ENCODE results near the gene MED13L.

MED13L gene

DNA sequence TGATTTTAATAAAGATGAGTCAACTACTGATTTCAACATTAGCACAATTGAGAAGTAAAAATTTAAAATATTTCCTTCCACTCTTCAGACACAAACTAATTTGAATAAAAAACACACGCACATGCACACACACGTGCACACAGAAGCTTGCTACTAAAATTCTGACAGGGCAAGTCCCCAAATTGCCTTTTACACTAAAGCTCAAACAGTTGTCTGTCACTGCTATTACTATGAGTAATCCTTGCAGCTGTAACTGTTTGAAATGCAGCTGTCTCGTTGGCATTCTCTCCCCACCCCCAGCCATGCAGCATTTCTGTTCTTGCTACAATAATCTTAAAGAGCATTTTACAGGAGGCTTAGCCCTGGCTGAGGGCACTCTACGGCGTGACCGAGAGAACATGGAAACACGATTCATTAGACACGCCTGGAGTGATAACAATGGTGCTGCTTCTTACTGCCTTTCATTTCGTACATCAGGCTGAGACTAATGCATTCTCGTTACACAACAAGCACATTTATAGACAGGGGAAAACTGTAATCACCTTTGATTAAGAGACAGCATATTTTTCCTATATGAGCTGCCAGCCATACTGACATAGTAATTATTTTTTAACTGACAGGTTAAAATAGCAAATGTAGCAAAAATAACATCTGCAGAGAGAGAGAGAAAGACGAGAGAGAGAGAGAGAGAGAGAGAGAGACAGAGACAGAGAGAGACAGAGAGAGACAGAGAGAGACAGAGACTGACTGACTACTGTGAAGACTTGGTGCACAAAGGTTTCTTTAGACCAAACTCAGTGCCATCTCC lies 153.8 kb downstream of the MED13L start:
- DNase-seq = peak; percentile 41

DNA sequence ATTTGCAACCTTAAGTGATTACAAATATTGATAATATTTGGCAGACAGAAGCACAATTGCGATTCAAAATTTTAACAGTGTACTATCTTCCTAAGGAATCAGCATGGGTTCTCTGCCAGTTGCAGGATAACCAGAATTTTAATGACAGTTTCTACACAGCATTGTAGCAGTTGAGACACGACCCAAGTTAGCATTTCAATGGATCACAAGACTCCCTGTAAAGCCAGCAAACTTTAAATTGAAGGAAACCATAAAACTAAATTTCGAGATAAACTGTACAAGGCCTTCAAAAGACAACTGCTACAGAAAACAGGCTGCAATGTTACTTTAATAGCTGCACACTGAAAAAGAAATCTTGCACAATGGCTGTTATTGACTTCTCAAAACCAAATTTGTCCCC lies 154.9 kb downstream of the MED13L start:
- DNase-seq = no peak

DNA sequence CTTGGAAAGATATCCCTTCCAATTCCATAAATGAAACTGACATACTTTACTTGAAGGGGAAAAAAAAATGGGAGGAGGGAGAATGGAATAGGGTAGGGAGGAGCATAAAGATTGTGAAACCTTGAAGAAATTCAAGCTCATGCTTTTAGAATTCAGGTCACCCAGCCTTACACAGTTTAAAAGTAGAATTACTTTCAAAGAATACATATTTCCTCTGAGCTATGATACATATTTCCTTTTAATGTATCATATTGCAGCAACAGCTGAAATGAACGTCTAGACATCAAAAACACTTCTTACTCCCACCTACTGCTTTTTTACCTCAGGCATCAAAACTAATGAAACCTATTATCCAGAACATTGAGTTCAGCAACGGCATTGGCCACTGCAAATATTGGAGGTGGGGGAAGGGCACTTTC lies 156.0 kb downstream of the MED13L start:
- no peak for DNase-seq

DNA sequence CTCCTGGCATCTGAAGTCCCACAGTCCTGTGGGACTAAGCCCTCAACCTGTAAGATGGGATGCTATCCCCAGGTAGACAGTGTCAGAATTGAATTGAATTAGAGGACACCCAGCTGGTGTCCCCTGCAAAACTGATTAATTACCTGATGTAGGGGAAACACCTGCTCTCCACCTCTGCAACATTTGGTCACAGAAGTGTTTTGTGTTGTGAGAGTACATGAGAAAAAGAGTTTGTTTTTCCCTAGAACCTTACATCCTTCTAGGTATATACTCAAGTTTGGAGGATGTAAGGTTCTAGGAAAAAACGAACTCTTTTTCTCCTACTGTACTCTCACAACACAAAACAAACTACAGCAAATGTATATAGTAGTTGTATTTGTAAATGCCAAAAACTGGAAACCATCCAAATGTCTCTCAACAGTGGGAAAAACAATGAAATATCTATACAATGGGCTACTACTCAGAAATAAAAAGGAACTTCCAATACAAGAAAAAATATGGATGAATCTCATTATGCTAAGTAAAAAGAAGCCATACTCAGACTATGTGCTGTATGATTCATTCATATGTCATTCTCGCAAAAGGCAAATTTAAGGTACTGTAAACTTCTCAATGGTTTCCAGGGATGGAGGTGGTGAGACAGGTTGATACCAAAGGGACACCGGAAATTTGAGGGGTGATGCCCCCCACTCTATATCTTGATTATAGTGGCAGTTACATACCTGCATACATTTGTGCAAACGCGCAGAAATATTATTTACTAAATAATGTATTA lies 160.7 kb downstream of the MED13L start:
- DNase-seq = no peak

DNA sequence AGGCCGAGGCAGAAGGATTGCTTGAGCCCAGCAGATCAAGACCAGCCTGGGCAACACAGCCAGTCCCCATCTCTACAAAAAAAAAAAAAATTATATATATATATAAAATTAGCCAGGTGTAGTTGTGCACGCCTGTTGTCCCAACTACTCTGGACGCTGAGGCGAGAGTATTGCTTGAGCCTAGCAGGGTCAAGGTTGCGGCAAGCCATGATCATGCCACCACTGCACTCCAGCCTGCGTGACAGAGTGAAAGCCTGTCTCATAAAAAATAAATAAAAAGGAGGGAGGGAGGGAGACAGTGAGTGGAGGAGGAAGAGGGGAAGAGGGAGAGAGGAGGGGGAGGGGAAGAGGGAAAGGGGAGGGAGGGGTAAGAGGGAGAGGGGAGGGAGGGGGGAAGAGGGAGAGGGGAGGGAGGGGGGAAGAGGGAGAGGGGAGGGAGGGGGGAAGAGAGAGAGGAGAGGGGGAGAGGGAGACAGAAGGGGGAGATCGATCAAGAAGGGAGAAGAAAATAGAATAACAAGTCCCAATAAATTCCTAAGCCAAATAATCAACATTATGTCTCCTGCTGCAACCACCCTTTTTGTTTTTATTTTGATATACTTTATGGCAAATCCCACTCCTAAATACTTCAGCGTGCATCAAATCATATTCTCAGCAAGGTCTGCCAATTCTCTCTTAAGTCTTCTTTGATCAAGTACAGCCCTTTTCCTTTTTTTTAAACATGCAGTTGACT lies 163.9 kb downstream of the MED13L start:
- no peak for DNase-seq

DNA sequence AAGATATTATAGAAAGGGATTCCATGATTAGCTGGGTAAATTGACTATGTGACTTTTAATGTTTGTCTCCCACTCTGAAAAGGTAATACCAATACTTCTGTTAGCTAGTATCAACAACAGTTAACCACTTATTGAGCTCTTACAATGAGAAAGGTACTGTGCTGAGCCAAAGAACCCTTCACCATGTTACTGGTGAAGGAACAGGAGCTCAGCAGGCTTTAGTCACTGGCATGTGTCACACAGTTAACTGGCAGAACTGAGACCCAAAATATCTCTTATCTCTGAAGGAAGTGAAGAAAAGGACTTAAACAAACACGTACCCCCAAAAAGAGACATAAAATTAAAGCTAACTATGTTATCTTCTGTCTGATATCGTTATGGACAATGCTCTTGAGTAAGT lies 170.6 kb downstream of the MED13L start:
- no peak for DNase-seq

DNA sequence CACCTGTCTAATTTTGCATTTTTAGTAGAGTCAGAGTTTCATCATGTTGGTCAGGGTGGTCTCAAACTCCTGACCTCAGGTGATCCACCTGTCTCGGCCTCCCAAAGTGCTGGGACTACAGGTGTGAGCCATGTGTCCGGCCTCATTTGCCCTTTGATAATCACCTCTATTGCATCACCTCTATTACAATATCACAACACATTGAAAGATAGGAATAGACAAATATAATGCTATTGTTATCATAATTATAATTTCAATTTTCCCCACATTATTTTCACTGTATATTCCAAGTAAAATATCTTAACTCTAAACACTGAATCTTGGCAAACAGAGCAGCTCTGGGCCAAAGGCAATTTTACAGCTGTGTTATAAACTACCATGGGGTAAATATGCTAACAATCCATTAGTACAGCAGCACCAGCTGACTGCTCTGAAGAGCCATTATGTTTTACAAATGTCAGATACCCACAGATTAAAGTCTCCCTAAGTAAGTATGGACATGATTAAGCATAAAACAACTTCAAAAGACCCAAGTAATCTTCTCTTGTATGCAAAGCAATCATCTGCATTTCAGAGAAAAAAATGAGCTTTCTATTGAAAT lies 173.2 kb downstream of the MED13L start:
- DNase-seq = no peak

DNA sequence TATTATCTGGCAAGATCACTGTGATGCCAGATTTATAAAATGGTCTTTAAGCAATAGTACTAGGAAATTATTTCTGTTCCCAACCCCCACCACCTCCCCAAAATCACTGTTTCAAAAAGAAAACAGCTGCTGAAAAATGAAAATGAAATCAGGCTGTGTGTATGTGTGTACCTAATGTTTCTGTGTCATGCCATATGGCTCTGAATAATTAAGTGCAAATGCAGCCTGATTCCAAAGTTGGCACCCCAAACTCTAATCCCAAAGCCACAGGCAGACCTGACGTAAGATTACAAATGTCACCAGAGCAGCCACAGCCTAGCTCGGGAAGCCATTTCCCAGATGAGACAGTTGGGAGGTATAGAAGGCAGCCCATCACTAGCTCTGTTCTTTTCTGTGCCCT lies 175.5 kb downstream of the MED13L start:
- DNase-seq = no peak

DNA sequence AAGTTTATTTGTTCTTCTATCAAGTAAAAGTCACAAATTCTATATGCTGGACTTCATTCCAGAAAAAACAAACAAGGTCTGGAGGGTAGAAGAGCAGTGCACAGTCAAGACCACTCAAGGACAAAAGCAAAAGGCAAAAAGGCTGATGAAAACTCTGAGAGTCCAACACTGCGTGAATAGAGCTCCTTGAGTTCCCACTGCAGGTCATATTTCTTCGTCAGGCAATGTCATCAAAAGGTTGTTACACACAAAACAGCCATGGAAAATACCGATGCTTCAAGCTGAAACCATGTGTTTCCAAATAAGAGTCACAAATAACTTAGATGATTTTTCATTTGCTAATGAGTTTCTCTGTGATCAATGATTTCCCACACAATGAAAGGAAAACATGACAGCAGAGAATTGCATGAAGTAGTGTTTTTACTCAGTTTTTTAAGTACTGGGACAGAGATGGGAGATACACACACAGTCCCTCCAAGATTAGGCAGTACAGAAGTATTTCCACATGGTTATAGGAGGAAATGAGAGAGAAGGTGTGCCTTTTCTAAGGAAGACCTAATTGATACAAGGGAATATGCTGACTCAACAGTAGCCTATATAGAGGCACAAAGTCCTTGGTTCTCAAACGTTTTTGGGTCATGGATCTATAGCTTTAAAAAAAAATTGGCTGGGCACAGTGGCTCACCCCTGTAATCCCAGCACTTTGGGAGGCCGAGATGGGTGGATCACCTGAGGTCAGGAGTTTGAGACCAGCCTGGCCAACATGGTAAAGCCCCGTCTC lies 177.7 kb downstream of the MED13L start:
- DNase-seq = no peak

DNA sequence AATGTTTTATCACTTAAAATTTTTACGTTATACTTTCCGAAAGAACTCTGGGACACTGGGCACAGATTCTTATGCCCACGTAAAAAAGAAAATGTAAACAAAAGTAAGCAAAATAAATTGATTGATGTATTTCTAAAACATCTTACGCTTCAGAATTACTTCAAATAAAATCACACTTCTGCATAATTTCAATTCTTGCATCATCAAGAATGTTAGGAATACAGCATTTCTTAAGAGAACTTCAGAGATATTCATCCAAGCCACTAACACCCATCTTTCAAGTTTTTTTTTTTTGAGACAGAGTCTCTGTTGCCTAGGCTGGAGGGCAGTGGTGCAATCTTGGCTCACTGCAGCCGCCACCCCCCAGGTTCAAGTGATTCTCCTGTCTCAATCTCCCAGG lies 180.6 kb downstream of the MED13L start:
- DNase-seq = no peak

DNA sequence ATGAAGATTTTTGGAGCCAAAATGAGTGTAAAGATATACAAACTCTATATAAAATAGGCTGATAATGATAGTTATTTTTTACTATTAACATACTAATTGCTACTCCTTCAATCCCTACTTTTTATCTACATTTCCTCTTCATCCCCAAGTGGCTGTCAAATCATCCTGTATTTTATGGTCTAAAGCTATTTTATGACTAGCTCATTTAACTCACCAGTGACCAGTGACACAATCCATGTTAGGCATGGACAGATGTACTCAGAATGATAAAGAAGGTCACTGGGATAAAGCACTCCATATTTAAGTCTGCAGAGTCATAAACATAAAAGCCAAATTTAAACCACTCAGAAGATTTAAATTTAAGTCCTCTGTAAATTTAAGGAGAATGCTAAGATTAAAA lies 183.0 kb downstream of the MED13L start:
- no peak for DNase-seq

DNA sequence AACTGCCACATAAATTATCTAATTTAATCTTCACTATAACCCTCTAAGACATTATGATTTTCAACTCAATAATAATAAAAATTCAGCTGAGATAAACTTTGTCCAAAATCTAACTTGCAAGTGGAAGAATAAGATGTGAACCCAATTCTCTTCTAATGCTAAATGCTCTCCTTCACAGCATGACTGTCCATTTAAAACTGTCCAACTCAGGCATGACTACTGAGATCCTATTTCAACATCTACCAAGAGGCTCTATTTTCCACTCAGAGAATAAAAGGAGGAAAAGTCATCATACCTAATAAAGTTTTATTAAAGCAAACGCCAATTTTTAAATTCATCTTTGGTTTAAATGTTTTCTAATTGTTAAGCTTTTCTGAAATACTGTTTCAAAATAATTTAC lies 183.6 kb downstream of the MED13L start:
- DNase-seq = no peak

DNA sequence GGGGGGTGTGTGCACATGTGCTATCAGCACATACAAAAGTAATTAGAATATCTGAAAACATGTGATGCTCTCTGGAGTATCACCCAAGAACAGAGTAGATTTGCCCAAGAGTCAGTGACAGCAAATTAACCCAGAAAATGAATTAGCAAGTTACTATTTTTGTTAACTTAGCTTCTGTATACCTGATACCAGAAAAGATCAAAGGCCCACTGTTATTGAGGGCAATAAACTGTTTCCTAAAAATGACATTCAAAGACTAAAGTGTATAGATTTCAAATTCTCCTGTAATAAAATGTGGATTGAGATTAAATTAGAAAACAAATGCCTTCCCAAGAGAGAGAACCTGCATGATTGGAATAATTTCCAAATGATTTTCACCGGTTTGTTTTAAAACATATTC lies 184.7 kb downstream of the MED13L start:
- DNase-seq = no peak

DNA sequence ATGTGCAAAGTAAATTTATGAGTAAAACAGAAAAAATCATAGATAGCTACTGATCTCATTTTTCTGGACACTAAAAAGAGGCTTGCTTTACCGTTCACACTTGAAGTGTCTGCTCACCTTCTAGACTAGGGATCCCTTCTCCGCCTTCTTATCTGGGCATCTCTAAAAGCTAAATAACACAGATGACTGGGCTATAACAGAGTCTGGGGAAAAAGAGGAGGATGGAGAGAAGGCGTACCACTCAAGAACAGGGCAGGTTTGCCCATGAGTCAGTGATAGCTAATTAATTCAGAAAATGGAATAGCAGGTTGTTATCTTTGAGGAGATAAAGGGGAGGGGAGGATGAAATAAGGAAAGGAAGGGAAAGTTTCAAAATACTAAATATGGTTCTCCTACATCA lies 185.3 kb downstream of the MED13L start:
- no peak for DNase-seq

DNA sequence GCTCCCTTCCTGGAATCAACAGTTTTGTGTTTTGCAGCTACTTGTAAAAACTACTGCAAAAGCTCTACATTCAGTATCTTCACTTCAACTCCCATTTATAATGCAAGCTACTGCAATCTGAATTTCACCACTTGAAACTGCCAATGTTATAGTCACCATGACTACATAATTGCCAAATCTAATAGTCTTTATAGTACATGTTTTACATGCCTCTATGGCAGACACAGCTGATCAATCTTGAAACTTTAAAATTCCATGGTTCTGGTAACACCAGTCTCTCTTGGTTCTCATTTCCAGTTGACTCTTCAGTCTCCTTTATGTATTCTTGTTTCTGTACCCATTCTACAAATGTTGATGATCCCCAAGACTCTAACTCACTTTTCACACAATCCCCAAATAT lies 185.9 kb downstream of the MED13L start:
- DNase-seq = no peak

DNA sequence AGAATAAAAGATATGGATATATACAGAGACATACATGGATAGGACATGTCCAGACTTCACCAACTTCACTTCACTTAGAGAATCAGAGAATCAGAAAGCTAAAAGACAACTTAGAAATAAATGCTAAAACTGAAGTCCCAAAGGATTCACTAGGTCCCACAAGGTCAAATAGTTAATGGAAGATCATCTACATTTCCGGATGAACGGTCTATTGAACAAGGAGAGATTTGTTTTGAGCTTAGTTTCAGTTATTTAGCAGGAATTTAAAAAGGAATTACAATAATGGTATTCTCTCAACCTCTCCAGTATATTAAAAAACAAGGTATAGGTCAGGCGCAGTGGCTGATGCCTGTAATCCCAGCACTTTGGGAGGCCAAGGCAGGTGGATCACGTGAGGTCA lies 187.0 kb downstream of the MED13L start:
- no peak for DNase-seq

DNA sequence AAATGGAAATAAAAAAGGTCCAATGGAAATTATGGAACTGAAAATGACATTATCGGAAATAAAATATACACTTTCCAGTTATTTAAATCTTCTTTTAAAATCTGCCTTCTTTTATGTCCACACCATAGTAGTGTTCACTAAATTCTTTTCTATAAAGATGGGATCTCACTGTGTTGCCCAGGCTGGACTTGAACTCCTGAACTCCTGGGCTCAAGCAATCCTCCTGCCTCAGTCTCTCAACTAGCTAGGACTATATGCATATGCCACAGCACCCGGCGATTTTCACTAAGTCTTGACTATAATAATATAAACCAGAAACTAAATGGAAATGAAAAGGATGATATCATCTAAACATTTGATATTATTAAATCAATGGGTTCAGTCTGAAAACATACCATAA lies 188.4 kb downstream of the MED13L start:
- DNase-seq = no peak

DNA sequence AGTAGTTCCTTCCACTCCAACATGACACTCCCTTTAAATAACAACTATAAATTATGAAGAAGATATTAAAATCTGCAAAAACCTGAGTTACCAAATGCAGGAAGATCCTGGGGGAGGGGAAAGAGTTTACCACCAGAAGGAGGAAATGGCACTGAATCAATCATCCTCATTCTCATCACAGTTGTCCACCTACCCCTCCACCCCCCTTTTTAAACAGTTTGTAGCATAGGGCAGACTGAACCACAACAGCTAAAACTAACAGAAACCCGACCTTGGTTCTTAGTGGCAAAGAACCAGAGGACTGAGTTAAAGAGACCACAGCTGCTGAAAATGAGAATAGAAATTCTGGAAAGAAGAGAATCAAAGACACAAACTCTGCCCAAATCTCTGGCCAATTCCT lies 189.5 kb downstream of the MED13L start:
- no peak for DNase-seq

DNA sequence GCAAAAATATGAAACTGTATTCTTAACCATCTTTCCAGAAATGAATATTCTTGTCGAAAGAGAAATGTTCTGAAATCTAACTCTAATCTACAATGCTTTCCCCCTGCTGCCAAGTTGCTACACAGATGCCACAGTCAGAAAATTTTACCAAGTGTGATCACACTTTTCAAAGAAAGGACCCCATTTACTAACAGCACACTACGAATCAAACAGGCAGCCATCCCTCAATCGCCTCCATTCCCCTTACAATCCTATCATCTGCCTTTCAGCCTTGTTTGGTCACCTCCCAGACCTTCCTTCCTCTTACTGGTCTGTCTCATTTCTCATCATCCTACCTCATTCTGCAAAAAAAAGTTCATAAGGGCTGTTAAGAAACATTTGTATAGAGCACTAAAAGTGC lies 190.1 kb downstream of the MED13L start:
- DNase-seq = no peak

DNA sequence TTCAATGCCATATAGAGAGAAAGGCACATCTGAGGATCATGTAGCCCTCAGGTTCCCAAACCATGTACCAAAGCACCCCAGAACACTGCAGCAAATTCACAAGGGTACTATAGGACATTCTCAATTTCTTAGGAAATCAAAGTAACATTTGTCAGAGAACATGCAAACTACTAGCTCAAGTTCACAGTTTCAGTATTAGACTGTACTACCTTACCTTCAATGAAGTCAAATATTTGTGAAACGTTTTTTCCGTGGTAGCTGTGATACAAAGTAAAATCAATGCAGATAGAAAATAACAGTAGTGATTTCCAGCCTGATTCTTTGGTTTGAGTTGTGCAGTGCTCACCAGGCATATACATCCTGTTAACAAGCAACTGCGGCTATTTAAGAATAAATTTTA lies 197.1 kb downstream of the MED13L start:
- no peak for DNase-seq

DNA sequence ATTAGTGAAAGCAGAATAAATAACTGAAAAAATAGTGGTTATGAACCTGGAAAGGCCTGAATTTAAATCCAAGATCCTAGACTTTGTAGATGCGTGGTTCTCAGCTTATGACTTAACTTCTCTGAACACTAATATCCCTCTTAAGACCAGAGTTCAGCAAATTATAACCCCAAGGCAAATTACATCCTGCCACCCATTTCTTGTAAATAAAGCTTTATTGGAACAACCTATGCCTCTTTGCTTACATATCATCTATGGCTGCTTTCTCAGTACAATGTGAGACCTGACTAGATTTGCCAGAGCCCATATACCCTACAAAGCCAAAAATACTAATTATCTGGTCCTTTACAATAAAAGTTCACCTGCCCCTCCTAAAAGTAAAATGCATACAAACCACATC lies 199.1 kb downstream of the MED13L start:
- no peak for DNase-seq

DNA sequence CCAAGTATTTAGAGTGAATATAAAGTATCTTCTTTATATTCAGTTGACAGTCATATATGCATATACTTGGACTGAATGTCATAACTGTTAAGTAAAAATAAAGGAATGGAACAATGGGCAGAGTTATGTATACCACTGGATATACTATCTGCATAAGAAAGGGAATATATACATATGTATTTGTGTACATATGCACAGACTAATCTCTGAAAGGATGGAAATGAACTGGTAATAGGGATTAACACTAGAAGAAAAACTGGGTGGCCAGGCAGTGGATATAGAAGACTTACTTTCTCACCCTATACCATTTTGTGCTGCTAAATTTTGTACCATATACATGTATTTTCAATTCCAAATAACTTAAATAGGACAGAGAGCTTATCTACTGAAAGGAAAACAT lies 200.1 kb downstream of the MED13L start:
- DNase-seq = no peak

DNA sequence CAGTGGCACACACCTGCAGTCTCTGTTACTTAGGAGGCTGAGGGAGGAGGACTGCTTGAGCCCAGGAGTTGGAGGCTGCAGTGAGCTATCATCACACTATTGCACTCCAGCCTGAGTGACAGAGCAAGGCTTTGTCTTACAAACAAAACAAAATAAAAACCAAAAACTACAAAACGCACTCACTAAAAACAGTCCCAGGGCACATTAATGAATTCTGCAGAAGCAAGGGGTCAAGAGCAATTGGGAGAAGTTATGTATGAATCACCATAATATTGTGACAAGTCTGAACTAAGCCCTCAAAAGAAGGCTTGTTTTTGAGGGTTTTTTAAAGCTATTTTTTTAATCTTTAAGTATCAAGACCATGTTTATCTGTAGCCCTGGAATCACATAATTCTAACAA lies 201.1 kb downstream of the MED13L start:
- no peak for DNase-seq

Measured in stimulated activated CD8-positive, alpha-beta memory T cell treated with anti-CD3 and anti-CD28 coated beads, Interleukin-4, amount 100 ng/mL, for 48 hours (primary cell).